Neural cell (in vitro differentiated cells): ENCODE measurements around the gene NAP1L5. TPM values are rescaled to one million over a fixed set of nuclear protein-coding genes. Genes with fewer than 3 reads are reported as not detected.

ENCODE experiments used
- H2AFZ ChIP-seq: fragments of 200-600, 300-800 bp; sonication (generic), shearing (Covaris generic); 2 replicates; pipeline ENCODE4 v1.6.0; 2014; ENCODE audit warnings: low read depth, mild to moderate bottlenecking, antibody characterized with exemption, low read length, moderate library complexity
- H3F3A ChIP-seq: fragments of 200-600 bp; shearing (Covaris generic); 2 replicates; pipeline ENCODE4 v1.6.1; 2016; ENCODE audit warnings: mild to moderate bottlenecking, moderate library complexity, mixed read lengths, antibody characterized with exemption, low read length; ENCODE audit not compliant: insufficient read depth, poor library complexity, severe bottlenecking
- H3K27ac ChIP-seq: fragments of 200-600, 300-800 bp; sonication (generic), shearing (Covaris generic); 2 replicates; pipeline ENCODE4 v1.5.1; 2014; ENCODE audit warnings: mild to moderate bottlenecking, low read length, moderate library complexity
- H3K27me3 ChIP-seq: fragments of 300-800, 200-600 bp; sonication (generic), shearing (Covaris generic); 2 replicates; pipeline ENCODE4 v1.6.0; 2014; ENCODE audit warnings: mild to moderate bottlenecking, low read depth, low read length, moderate library complexity; ENCODE audit not compliant: insufficient read depth
- H3K36me3 ChIP-seq: fragments of 300-800, 200-600 bp; sonication (generic), shearing (Covaris generic); 2 replicates; pipeline ENCODE4 v1.5.1; 2014; ENCODE audit warnings: mild to moderate bottlenecking, antibody characterized with exemption, low read length, moderate library complexity; ENCODE audit not compliant: insufficient read depth
- H3K4me2 ChIP-seq: fragments of 300-800, 200-600 bp; sonication (generic), shearing (Covaris generic); 2 replicates; pipeline ENCODE4 v1.6.0; 2014; ENCODE audit warnings: mild to moderate bottlenecking, low read length
- H3K4me3 ChIP-seq: fragments of 300-800, 200-600 bp; sonication (generic), shearing (Covaris generic); 2 replicates; pipeline ENCODE4 v1.5.1; 2014; ENCODE audit warnings: mild to moderate bottlenecking, low read length, moderate library complexity
- H3K79me2 ChIP-seq: fragments of 200-600 bp; shearing (Covaris generic); replicated peaks from 2 replicates; pipeline ENCODE4 v1.6.0; 2014; ENCODE audit warnings: mild to moderate bottlenecking, low read length, moderate library complexity; ENCODE audit not compliant: insufficient read depth
- H3K9ac ChIP-seq: fragments of 300-800, 200-600 bp; sonication (generic), shearing (Covaris generic); 2 replicates; pipeline ENCODE4 v1.6.1; 2016; ENCODE audit warnings: mild to moderate bottlenecking, low read length, mixed read lengths
- H3K9me2 ChIP-seq: fragments of 200-600 bp; shearing (Covaris generic); 2 replicates; pipeline ENCODE4 v1.6.1; 2016; ENCODE audit warnings: mild to moderate bottlenecking, low read length, mixed read lengths; ENCODE audit not compliant: insufficient read depth
- H3K9me3 ChIP-seq: fragments of 200-600, 300-800 bp; sonication (generic), shearing (Covaris generic); 2 replicates; pipeline ENCODE4 v1.6.1; 2016; ENCODE audit warnings: mild to moderate bottlenecking, mixed run types, low read length, moderate library complexity, mixed read lengths
- H4K20me1 ChIP-seq: fragments of 200-600 bp; shearing (Covaris generic); 2 replicates; pipeline ENCODE4 v1.6.1; 2016; ENCODE audit warnings: mild to moderate bottlenecking, mixed run types; ENCODE audit not compliant: insufficient read depth
- CTCF ChIP-seq: fragments of 450-650 bp; IDR thresholded peaks from 2 replicates; pipeline ENCODE4 v1.5.1; 2014; ENCODE audit warnings: antibody characterized with exemption, mild to moderate bottlenecking, moderate library complexity; ENCODE audit not compliant: poor library complexity, severe bottlenecking
- EP300 ChIP-seq: fragments of 450-650 bp; conservative IDR thresholded peaks from 2 replicates; pipeline ENCODE4 v1.6.1; 2014; ENCODE audit warnings: antibody characterized with exemption, mild to moderate bottlenecking, moderate library complexity; ENCODE audit not compliant: poor library complexity, severe bottlenecking
- EZH2 ChIP-seq: fragments of 200-600, 300-800 bp; shearing (Covaris generic), sonication (generic); IDR thresholded peaks from 2 replicates; pipeline ENCODE4 v1.6.1; 2014; ENCODE audit warnings: antibody characterized with exemption, low read length, borderline replicate concordance, mild to moderate bottlenecking; ENCODE audit not compliant: insufficient read depth, poor library complexity, severe bottlenecking
- MXI1 ChIP-seq: fragments of 450-650 bp; conservative IDR thresholded peaks from 2 replicates; pipeline ENCODE4 v1.6.1; 2014; ENCODE audit warnings: antibody characterized with exemption, mild to moderate bottlenecking; ENCODE audit not compliant: poor library complexity, severe bottlenecking
- POLR2AphosphoS5 ChIP-seq: IDR thresholded peaks from 2 replicates; pipeline ENCODE4 v1.6.1; 2012
- RAD21 ChIP-seq: fragments of 450-650 bp; conservative IDR thresholded peaks from 2 replicates; pipeline ENCODE4 v1.6.1; 2014; ENCODE audit warnings: antibody characterized with exemption, mild to moderate bottlenecking, moderate library complexity
- REST ChIP-seq: IDR thresholded peaks from 2 replicates; pipeline ENCODE4 v1.6.1; 2012; ENCODE audit warnings: borderline replicate concordance
- SMC3 ChIP-seq: fragments of 450-650 bp; conservative IDR thresholded peaks from 2 replicates; pipeline ENCODE4 v1.6.1; 2014; ENCODE audit warnings: antibody characterized with exemption, mild to moderate bottlenecking, moderate library complexity; ENCODE audit not compliant: poor library complexity
- TAF1 ChIP-seq: IDR thresholded peaks from 2 replicates; pipeline ENCODE4 v1.6.1; 2012; ENCODE audit warnings: low read depth
- polyA plus RNA-seq: library from polyadenylated mRNA; depleted of rRNA; stranded (reverse); fragments of >200 nt; gene quantifications from 2 replicates; pipeline ENCODE4 v1.2.3, GENCODE V29; 2014

The NAP1L5 gene
- polyA plus RNA-seq, 1 donor from 2014 or later, result 53.1 TPM

GRCh38 chr4:88725986-88726385 is 28.4 kb upstream of the NAP1L5 start:
- no peak for TF ChIP-seq POLR2AphosphoS5
- no peak for TF ChIP-seq REST
- no peak for TF ChIP-seq EP300
- no peak for TF ChIP-seq SMC3
- TF ChIP-seq MXI1, result no peak
- TF ChIP-seq EZH2, result no peak
- TF ChIP-seq RAD21, result no peak
- TF ChIP-seq CTCF, result no peak
- no peak for TF ChIP-seq TAF1
- H3F3A ChIP-seq, result no peaks in the 10 kb centered on the region
- no peak overlapping the region for H2AFZ ChIP-seq
- no peak overlapping the region for H3K27ac ChIP-seq
- no peaks in the 10 kb centered on the region for H3K27me3 ChIP-seq
- H3K79me2 ChIP-seq, result no peaks in the 10 kb centered on the region
- peaks cover 11% of the 10 kb centered on the region for H3K36me3 ChIP-seq
- H3K9ac ChIP-seq, result no peak overlapping the region
- H3K9me3 ChIP-seq, result no peaks in the 10 kb centered on the region
- no peak overlapping the region for H3K4me3 ChIP-seq
- no peaks in the 10 kb centered on the region for H3K9me2 ChIP-seq
- no peak overlapping the region for H3K4me2 ChIP-seq
- no peaks in the 10 kb centered on the region for H4K20me1 ChIP-seq

GRCh38 chr4:88725143-88725542 is 27.5 kb upstream of the NAP1L5 start:
- Histone ChIP-seq H3F3A (no peaks in the 10 kb centered on the region), H3K79me2 (no peaks in the 10 kb centered on the region), H3K9me3 (no peaks in the 10 kb centered on the region), H3K4me3 (no peak overlapping the region), H2AFZ (no peak overlapping the region), H3K36me3 (peaks cover 11% of the 10 kb centered on the region), H3K4me2 (no peak overlapping the region), H3K9ac (no peak overlapping the region), H3K27ac (no peak overlapping the region), H3K27me3 (no peaks in the 10 kb centered on the region), H3K9me2 (no peaks in the 10 kb centered on the region), H4K20me1 (no peaks in the 10 kb centered on the region)
- TF ChIP-seq POLR2AphosphoS5 (no peak), REST (no peak), SMC3 (no peak), EP300 (no peak), MXI1 (no peak), TAF1 (no peak), EZH2 (no peak), CTCF (no peak), RAD21 (no peak)
